PC-9 (cell line): ENCODE measurements around the gene MRPL43. TPM values are rescaled to one million over a fixed set of nuclear protein-coding genes. Genes with fewer than 3 reads are reported as not detected.

ENCODE experiments used
- BruUV-seq: library from RNA; stranded (reverse); fragments of 400-500 nt; replicated peaks from 2 replicates; lab custom pipeline; 2021; lab: Mats Ljungman, UMichigan
- CTCF ChIA-PET: fragments of 300-600 bp; sonication (Branson Sonifier 250); formaldehyde crosslinking; loops from one replicate; lab custom pipeline; 2022; ENCODE audit warnings: antibody characterized with exemption; lab: Charles Lee
- POLR2A ChIA-PET: fragments of 300-600 bp; sonication (Branson Sonifier 250); formaldehyde crosslinking; loops from one replicate; lab custom pipeline; 2022; ENCODE audit warnings: antibody characterized with exemption; ENCODE audit not compliant: unreplicated experiment; lab: Charles Lee
- DNase-seq, 2 experiments: peaks; one replicate each; pipeline versions ENCODE4 v3.0.0 to v3.0.0-alpha.2; 2015 to 2022; ENCODE audit warnings: mixed read lengths in 1 of 2
- H2AFZ ChIP-seq: fragments of 200-600 bp; sonication (generic); 2 replicates; pipeline ENCODE4 v1.8.1; 2017; ENCODE audit warnings: antibody characterized with exemption
- H3F3A ChIP-seq: fragments of 200-600 bp; sonication (generic); 2 replicates; pipeline ENCODE4 v1.8.1; 2017; ENCODE audit warnings: antibody characterized with exemption, mild to moderate bottlenecking, low read depth; ENCODE audit not compliant: insufficient read depth
- H3K27ac ChIP-seq: fragments of 200-600 bp; sonication (generic); 2 replicates; pipeline ENCODE4 v1.6.1; 2016; ENCODE audit warnings: mixed run types
- H3K27me3 ChIP-seq: fragments of 200-600 bp; sonication (generic); 2 replicates; pipeline ENCODE4 v1.6.1; 2016; ENCODE audit warnings: low read depth, mixed run types; ENCODE audit not compliant: insufficient read depth
- H3K36me3 ChIP-seq: fragments of 200-600 bp; sonication (generic); 2 replicates; pipeline ENCODE4 v1.6.1; 2016; ENCODE audit warnings: low read depth, mixed run types
- H3K4me1 ChIP-seq: fragments of 200-600 bp; sonication (generic); replicated peaks from 2 replicates; pipeline ENCODE4 v1.6.1; 2016; ENCODE audit warnings: mixed run types; ENCODE audit not compliant: insufficient read depth
- H3K4me2 ChIP-seq: fragments of 200-600 bp; sonication (generic); 2 replicates; pipeline ENCODE4 v1.6.1; 2017; ENCODE audit warnings: mixed run types
- H3K4me3 ChIP-seq: fragments of 200-600 bp; sonication (generic); 2 replicates; pipeline ENCODE4 v1.6.1; 2016; ENCODE audit warnings: mixed run types
- H3K79me2 ChIP-seq: fragments of 200-600 bp; sonication (generic); 2 replicates; pipeline ENCODE4 v1.6.1; 2017; ENCODE audit warnings: low read depth, mixed run types
- H3K9me2 ChIP-seq: fragments of 200-600 bp; sonication (generic); 2 replicates; pipeline ENCODE4 v1.8.1; 2017; ENCODE audit warnings: mild to moderate bottlenecking; ENCODE audit not compliant: insufficient read depth
- H3K9me3 ChIP-seq: fragments of 200-600 bp; sonication (generic); 2 replicates; pipeline ENCODE4 v1.8.1; 2016; ENCODE audit warnings: low read depth; ENCODE audit not compliant: insufficient read depth
- H4K20me1 ChIP-seq: fragments of 200-600 bp; sonication (generic); 2 replicates; pipeline ENCODE4 v1.8.1; 2017; ENCODE audit not compliant: insufficient read depth
- EZH2 ChIP-seq: fragments of 200-600 bp; sonication (generic); IDR thresholded peaks from 2 replicates; pipeline ENCODE4 v1.8.0; 2017; ENCODE audit warnings: antibody characterized with exemption, low read depth
- intact Hi-C: fragments of 100-400 bp; cut with micrococcal nuclease; formaldehyde crosslinking; loops from one replicate; pipeline ENCODE4 v1.10.0; 2022; ENCODE audit not compliant: unreplicated experiment
- total RNA-seq: library from RNA; stranded (reverse); gene quantifications from 2 replicates; pipeline ENCODE4 v1.2.3, GENCODE V29; 2021
- TF ChIP-seq, protein P1 (sequence below): fragments of 200-600 bp; sonication (generic); conservative IDR thresholded peaks from 2 replicates; pipeline ENCODE4 v1.6.1; 2017; ENCODE audit warnings: mixed run types, antibody characterized with exemption, mild to moderate bottlenecking, moderate library complexity

Gene MRPL43
- total RNA-seq, 1 experiment from 2014 or later: 45.7 TPM

DNA sequence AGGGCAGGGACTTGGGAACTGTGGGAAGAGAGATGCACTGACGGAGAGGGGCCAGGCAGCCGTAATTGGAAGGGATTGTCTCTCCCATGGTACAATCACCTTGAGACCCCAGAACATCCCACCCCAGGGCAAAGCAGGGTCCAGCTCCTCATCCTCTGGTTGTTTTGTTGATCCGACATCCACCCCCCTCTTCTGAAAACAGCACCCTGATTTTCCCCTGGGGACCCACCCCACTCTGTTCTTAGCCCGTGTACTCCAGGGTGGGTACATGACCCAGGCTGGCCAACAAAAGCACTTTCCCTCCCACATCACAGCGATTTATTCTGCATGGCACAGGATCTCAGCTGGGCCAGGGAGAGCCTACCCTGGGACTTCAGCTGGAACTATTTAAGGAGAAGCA lies 29.5 kb upstream of the MRPL43 start:
- Histone ChIP-seq H3K4me1 (peaks cover 5% of the 10 kb centered on the region), H3K27ac (no peak overlapping the region), H3K9me2 (no peaks in the 10 kb centered on the region), H4K20me1 (no peaks in the 10 kb centered on the region), H3F3A (peaks cover 13% of the 10 kb centered on the region; the same call in 1 of the 2 replicates), H3K79me2 (no peaks in the 10 kb centered on the region), H3K36me3 (no peaks in the 10 kb centered on the region), H3K4me3 (no peak overlapping the region), H3K4me2 (no peak overlapping the region), H3K9me3 (no peaks in the 10 kb centered on the region), H2AFZ (no peak overlapping the region), H3K27me3 (no peaks in the 10 kb centered on the region)
- ChIA-PET POLR2A (no interaction called here), CTCF (no interaction called here)
- intact Hi-C loops: loop anchor here (10.0 kb wide), 1 partner anchor 582 kb away; no protein-coding TSS in a partner anchor
- DNase-seq: no peak
- TF ChIP-seq EZH2: no peak
- TF ChIP-seq, protein P1, sequence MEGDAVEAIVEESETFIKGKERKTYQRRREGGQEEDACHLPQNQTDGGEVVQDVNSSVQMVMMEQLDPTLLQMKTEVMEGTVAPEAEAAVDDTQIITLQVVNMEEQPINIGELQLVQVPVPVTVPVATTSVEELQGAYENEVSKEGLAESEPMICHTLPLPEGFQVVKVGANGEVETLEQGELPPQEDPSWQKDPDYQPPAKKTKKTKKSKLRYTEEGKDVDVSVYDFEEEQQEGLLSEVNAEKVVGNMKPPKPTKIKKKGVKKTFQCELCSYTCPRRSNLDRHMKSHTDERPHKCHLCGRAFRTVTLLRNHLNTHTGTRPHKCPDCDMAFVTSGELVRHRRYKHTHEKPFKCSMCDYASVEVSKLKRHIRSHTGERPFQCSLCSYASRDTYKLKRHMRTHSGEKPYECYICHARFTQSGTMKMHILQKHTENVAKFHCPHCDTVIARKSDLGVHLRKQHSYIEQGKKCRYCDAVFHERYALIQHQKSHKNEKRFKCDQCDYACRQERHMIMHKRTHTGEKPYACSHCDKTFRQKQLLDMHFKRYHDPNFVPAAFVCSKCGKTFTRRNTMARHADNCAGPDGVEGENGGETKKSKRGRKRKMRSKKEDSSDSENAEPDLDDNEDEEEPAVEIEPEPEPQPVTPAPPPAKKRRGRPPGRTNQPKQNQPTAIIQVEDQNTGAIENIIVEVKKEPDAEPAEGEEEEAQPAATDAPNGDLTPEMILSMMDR: no peak
- no TSS peak for BruUV-seq

DNA sequence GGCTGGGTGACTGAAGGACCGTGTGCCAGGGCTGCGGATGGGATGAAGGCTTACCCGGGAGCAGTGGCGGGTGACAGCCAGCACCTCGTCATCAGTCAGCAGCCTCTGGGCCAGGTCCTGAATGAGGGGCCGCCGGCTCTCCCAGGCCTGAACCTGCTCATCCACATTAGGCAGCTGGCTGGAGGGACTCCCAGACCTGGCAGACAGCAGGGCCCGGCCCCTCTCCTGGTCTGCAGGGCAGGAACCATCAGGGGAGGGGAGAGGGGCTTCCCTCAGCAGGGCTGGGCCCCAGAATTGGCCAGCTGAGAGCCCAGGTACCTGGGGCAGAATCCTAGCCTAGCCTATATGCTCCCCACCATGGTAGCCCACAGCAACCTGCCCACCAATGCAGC lies 28.3 kb upstream of the MRPL43 start:
- intact Hi-C loops: loop anchor here (10.0 kb wide), 1 partner anchor 581 kb away; no protein-coding TSS in a partner anchor
- no TSS peak for BruUV-seq

DNA sequence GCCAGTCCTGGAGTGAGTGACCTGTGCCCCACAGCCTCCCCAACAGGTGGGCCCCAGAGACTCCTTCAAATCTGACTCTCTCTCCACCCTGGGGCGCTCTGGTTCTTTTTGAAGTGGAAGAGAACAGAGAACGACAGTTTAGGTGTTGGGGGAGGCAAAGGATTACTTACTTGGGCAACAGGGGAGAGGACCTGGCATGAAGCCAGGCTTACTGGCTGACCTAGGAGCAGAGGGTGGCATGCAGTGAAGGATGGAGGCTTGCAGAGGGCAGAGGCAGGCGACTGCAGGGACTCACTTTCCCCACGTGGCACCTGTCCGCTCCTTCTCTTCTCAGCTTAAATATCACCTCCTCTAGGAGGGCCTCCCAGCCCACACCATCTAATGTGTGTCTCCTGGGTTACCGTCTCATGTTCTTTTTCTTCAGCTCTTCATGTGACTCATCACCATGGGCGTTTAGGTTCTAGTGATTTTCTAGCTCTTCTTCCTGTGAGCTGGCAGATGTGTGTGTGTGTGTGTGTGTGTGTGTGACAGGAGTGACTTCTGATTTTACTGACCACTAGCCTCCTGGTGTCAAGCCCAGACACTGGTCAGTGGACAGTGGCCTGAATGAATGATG lies 27.8 kb upstream of the MRPL43 start:
- Histone ChIP-seq H3K27me3 (no peaks in the 10 kb centered on the region), H3K79me2 (no peaks in the 10 kb centered on the region), H3K9me3 (no peaks in the 10 kb centered on the region), H3K4me1 (peaks cover 5% of the 10 kb centered on the region), H4K20me1 (no peaks in the 10 kb centered on the region), H3K36me3 (no peaks in the 10 kb centered on the region), H2AFZ (no peak overlapping the region), H3K27ac (no peak overlapping the region), H3K4me3 (no peak overlapping the region), H3K4me2 (no peak overlapping the region), H3K9me2 (no peaks in the 10 kb centered on the region), H3F3A (peaks cover 13% of the 10 kb centered on the region; the same call in 1 of the 2 replicates)
- CTCF ChIA-PET: interaction anchor here (0.7 to 1.0 kb wide), 4 partner anchors 16 to 127 kb away, joined by 3 to 6 read pairs (median 3); no protein-coding TSS in a partner anchor
- DNase-seq: peak in 1 of 2 experiments; percentile 65
- no peak for TF ChIP-seq EZH2
- POLR2A ChIA-PET: no interaction called here
- intact Hi-C loops: loop anchor here (1.0 to 10.0 kb wide), 4 partner anchors 21 to 580 kb away; no protein-coding TSS in a partner anchor
- no TSS peak for BruUV-seq

More for the DNA sequence above, 28.3 kb upstream of the MRPL43 start:
- Histone ChIP-seq H3K27me3 (no peaks in the 10 kb centered on the region), H3K4me3 (no peak overlapping the region), H3K4me2 (no peak overlapping the region), H2AFZ (no peak overlapping the region), H3F3A (peaks cover 13% of the 10 kb centered on the region; the same call in 1 of the 2 replicates), H3K4me1 (peaks cover 5% of the 10 kb centered on the region), H3K79me2 (no peaks in the 10 kb centered on the region), H4K20me1 (no peaks in the 10 kb centered on the region), H3K9me3 (no peaks in the 10 kb centered on the region), H3K27ac (no peak overlapping the region), H3K36me3 (no peaks in the 10 kb centered on the region), H3K9me2 (no peaks in the 10 kb centered on the region)
- ChIA-PET CTCF (interaction anchor here (1.0 kb wide), 1 partner anchor 127 kb away, joined by 3 read pairs; no protein-coding TSS in a partner anchor), POLR2A (no interaction called here)
- TF ChIP-seq, protein P1: no peak
- TF ChIP-seq EZH2: no peak
- DNase-seq: no peak
